Cortex of kidney (tissue), 1 donor: ENCODE measurements around the gene TTF2.
"Not testable (repeated sequence)": the region's sequence is repeated elsewhere in the genome, so short reads cannot be mapped to it uniquely, and the experiment has no call there.

Experiments
- DNase-seq: peaks from one replicate; lab custom pipeline; 2025; lab: John Stamatoyannopoulos, UW

The TTF2 gene

DNA sequence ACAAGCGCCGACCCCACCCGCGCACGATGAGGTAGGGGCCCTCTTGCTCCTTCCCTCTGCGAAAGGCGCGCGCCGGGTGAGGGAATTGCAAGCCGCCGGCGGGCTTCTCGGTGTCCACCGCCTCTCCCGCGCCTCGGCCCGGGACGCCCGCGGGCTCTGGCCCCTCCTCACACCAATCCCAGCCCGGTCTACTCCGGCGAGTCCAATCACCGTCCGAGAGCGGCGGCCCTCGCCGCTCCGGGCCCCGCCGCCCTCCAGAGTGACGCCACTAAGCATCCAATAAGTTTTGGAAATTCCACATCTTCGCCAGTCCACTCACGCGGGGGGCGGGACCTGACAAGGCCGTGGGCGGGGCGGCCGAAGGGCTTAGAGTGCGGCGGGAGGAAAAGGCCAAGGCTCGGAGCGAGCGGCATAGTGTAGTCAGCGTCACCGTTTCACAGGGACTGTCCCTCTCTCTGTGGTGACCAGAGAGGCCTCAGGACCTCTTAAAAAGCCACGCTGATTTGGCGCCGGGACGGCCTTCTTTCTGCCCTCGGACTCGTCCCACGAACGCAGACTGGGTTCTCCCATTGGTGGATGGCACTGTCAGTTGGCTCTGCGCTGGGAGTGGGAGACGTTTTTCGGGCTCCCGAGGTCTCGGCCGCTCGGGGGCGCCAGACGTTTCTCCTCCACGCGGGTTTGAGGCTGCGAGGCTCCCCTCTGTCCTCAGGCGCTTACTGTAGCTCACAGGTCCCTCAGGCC is 61.6 kb downstream of the TTF2 start, which contains the start of gene TRIM45:
Gene TRIM45, minus strand, starts transcription at position 161 of the 741 bp plus-strand sequence. CDS start 548 bp downstream, outside the sequence.
- DNase-seq = no peak

DNA sequence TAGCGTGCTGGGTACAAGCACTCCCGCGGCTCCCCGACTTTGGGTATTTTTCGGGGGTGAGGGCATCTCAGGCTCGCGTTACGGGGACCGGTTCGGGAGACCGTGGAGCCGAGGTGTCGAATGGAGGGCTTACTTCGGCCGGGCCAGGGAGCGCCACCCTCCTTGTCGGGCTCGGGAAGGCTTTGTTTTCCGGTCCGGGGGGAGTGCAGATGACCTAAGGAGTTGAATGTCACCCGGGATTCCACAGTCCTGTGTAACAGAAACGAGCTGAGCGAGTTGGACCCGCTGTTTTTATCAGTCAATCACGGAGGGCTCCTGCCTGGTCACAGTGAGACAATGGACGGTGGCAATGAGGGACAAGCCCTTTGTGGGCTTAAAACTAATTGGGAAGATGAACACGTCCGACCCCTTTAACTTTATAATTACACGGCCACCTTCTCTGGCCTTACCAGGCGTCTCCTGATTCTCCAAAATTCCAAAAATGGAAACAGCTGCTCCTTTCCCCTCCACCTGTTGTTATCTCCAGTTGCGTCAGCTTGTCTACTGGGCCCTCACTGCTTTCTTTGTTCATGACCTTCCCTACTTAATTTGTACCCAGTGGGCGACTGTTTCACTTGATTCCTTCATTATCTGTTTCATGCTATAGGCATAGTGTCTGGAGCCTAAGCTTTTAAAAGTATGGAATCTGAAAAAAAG is 62.4 kb downstream of the TTF2 start:
- no peak for DNase-seq

DNA sequence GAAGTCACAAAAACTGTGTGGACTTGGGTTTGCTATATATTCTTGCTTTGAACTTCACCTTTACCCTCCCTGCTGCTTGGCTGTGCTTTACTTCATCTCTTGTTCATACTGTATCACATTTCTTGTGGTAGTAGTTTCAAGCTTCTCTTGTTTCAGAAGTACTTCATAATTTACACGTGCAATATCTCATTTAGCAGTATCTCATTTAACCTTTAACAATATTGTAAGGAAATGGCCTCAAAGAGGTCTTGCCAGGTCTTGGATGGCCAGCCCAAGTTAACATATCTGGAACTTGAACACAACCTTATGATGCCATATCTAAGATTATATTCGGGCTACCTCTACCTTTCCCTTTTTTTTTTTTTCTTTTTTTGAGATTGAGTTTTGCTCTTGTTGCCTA is 63.1 kb downstream of the TTF2 start:
- DNase-seq = no peak

DNA sequence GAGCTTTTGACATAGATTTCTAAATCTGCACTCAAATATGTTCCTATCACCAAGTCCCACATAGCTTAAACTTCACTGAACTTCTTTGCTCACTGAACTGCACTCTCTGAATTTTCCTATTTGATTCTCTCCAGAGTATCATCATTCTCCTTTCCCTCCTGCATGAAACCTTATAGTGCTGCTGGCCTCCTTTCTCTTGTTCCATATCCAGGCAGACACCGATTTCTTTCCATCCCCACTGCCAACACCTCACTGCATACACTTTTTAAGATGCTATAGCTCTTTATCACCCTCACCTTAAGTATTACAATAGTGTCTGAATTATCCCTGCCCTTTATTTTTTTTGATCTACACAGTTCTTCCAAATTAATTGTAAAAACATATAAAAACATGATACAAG is 64.5 kb downstream of the TTF2 start:
- no peak for DNase-seq

DNA sequence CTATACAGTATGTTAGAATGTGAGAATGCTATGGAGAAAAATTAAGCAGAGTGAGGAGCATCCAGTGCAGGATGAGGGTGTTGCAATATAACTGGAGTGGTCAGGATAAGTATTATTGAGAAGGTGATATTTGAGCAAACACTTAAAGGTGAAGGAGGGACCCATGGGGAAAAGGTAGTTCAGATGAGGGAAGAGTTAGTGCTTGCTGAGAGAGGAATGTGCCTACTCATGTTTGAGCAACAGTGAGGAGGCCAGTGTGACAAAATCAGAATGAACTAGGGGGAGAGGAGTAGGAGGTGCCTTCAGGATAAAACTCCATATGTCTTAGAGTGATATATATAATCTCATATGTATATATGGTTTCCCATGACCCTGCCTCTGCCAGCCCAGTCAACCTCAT is 67.7 kb downstream of the TTF2 start:
- DNase-seq = no peak

DNA sequence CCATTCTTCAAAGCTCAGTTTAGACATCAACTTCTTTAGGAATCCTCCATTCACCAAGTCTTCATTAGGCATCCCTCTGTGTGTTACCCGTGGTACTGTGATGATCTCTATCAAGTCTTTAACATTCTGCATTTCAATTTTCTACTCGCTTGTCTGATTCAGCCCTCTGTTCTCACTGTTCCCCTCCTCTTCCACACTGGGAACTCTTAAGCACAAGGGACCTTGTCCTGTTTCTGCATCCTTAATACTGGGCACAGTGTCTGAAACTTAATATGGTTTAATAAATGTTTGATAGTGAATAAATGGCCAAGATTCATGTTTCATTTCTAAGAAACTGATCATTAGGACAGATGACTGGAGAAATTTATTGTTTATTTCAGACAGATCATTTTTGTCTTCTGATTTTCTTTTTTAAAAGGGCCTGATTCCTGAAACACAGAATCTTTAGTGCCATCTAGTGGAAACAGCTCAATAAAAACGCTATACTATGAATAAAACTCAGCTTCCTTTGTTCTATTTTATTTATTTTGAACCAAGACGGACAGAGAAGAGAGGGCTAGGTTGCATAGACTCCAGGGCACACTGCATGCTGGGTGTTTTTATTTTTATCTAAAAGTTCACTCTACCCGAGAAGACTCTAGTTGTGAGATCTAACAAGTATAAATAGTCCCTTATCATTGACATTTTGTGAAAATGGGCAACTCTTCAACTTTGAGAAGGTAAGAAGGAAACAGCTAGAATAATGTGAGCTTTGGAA is 68.4 kb downstream of the TTF2 start:
- no peak for DNase-seq

DNA sequence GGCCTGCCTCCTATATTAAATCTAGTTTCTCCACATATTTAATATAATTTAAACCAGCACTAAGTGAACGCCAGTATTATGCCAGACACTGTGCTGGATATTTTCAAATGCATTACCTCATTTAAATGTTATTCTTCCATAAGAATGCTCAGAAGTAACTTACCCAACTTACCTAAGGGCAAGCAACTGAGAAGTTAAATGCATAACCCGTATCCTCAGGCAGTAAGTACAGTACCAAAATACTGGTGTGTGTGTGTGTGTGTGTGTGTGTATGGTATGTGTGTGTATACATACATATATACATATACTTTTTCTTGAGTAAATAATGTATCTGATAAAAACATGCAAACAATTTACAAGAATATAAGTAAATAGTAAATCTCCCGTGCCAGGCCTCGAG is 70.4 kb downstream of the TTF2 start:
- DNase-seq = no peak

DNA sequence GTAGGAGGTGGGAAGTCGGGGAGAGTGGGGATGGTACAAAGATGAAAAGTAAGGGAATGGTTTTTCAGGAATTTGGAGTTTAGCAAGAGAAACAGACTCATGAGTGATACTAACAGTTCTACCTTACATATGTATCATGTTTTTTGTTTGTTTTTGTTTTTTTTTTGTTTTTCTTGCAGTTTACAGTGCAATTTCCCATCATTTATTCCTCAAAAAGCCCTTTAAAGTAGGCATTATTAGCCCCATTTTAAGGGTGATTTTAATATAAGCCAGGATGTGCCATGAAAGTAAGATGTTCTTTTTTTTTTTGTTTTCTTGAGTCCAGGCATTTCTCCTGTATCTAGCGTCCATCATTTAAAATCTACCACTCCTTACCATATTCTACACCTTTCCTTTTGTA is 75.2 kb downstream of the TTF2 start:
- DNase-seq = no peak

DNA sequence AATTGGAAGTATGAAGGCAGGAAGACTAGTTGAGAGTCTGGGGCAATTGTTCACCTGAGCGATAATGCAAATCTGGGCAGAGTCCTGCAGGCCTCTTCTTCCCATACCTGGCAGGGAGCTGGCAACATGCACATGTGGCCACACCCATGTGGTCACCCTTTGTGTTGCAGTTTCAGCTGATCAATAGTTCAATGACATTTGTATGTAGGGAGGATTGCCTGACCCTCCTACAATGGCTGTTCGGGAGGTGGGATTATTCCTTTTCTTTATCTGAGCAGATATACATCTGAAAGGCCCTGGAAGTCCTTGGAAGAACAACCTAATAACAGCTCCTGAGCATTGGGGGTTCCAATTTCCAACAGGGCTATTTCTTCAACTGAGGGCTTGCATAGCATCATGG is 76.6 kb downstream of the TTF2 start:
- no peak for DNase-seq

DNA sequence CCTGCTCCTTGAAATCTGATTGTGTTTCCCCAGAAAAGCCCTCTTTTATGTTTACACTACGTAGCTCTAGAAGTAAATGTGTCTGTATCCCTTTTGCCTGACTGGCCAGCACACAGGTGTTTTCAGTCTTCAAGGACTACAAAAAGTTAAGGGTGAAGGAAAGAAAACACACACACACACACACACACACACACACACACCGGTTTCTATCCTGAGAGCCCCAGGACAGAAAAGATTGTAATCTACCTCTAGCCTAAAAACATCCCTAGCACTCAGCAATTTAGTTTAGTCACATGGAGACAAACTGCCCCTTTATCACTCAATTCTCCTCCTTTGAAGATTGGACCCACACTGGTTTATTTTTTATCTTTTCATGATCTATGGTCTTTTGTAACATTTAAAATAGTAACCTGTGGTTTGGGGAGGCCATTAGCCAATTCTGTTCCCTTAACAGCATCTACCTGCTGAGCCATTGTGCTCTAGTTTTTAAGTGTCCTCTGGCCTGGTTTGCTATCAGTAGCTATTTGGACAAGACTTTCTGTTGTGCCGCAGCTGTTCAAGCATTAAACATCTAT is 77.2 kb downstream of the TTF2 start:
- DNase-seq = no peak

DNA sequence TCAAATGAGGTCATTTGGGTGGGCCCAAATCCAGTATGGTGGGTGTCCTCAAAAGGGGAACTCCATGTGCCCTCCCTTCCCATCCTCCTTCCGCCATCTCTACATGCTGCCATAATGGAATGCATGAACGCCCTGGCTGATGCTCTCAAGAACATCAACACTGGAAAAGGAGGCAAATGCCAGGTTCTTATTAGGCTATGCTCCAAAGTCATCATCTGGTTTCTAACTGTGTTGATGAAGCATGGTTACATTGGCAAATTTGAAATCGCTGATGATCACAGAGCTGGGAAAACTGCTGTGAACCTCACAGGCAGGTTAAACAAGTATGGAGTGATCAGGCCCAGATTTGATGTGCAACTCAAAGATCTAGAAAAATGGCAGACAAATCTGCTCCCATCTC is 78.0 kb downstream of the TTF2 start:
- DNase-seq = no peak

DNA sequence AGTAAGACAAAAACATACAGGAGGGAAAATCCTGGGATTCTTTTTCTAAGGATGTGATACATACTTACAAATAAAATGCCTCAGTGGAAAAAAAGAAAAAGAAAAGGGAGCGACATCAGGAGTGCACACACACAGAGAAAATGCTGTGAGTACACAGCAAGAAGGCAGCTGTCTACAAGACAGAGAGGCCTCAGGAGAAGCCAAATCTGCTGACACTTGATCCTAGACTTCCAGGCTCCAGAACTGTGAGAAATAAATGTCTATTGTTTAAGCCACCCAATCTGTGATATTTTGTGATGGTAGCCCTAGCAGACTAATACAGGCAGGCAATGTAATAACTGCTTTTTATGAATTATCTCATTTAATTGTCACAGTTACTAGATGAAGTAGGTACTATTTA is 78.4 kb downstream of the TTF2 start:
- no peak for DNase-seq

DNA sequence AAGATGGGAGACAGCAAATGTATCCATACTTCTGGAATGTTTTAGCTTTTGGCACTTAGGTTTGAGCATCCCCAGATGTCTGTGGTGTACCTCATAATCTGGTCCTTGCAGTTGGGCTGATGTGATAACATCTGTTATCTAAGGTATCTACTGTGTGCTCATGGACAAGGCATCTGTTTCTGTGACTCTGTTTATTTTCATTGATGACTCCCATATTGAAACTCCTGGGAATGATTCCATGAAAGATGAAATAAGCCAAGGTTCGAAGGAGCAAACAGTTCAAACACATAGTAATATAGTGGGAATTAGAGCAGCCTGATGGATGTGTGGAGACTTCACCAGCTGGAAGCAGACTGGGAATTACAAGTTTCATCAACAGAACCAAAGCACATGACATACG is 82.1 kb downstream of the TTF2 start:
- no peak for DNase-seq

DNA sequence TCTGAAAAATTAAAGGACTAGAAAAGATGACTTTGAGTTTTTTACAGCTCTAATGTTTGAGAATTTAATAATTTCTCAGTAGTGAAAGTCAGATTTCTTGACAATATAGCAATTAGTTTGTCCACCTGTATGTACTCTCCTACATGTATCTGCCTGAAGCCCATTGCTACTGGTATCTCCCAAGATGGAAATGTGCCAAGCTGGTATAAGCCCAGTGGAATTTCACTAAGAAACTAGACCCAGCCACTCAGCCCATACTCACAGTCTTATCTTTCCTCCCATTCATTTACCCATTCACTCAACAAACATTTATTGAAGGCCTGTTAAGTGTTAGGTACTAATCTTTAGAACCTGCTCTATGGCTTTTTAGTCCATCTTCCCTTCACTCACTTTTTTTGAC is 83.0 kb downstream of the TTF2 start:
- no peak for DNase-seq

DNA sequence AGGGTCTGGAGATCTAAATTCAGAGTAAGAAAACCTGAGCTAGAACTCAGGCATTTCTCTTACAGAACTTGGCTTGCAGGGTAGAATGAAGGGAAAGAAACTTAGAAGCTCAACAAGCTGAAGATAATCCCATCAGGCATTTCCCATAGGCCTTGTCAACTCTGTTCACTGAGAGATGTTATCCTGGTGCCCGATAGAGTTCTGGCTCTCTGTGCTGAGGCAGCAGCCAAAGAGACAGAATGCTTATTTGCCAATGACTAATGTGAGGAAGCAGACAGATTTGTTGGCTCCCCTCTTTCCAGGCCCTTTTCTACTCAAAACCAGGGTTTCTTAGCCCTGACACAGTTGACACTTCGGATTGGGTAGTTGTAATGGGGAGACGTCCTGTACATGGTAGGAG is 83.7 kb downstream of the TTF2 start:
- DNase-seq = no peak

DNA sequence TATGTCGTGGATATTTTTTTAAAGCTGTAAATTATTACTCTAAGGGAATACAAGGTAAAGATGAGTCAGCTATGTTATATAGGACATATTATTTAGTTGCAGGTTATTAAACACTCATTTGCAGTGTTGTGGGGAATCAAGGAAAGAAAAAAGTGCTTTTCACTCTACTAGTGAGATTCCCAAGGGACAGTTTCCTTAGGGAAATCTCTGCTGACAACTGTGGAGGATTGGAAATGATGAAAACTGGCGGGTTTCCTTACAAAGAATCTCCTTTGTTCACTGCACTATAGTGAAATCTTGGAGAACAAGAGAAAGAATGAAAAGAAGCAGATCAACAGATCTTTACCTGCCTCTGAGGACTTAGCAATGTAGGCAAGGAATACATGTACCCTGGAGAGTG is 85.9 kb downstream of the TTF2 start:
- no peak for DNase-seq

DNA sequence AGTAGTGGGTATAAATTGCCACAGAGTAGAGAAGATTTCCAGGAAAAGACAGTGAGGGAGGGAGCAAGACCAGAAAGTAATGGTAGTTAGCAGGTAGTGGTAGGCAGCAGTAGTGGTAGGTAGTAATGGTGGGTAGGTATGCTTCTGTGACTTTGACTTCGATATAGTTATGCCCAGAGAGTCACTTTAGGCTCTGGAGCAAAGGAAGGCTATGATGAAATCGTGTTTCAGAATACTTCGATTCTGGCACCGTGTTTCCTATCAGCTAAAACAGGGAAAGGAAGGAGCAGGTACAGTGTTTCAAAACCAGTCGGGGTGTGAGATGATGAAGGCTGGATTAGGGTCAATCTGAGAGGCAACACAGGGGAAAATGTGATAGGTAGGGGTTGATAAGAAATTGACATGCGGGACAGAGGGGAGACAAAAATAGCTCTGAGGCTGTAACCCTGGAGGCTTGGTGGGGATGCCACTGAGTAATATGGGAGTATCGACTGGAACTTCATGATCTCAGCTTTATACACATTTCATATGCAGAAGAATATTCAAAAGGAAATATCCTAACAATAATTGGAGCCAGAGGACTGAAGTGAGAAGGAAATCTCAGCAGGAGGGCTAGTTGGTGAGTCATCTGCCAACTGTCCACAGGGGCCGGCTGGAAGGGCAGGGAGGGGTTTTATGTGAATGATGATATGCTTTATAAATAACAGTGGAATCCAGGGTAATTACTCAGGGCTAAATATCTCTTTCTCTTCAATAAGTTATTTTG is 86.6 kb downstream of the TTF2 start:
- no peak for DNase-seq

DNA sequence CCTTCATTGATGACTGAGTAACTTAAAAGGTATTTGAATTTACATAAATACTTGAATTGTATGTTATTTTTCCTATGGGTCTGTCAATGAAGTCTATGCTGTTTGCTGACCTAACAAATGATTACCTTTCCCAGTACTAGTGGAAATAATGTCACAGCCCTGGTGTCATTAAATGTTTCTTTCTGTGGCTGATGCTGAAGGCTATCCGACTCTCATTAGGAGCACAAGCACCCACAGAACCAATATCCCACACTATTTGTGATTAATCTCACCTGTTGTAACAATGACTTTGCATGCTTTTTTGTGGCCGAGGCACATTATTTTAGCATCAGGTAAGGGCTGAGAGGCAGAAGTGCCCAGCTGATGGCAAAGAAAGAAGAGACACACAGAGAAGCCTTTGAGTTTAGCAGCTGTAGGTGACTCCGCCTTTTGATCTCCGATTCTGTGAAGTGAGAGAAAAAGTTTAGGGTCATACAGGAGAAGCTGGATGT is 87.3 kb downstream of the TTF2 start:
- no peak for DNase-seq

DNA sequence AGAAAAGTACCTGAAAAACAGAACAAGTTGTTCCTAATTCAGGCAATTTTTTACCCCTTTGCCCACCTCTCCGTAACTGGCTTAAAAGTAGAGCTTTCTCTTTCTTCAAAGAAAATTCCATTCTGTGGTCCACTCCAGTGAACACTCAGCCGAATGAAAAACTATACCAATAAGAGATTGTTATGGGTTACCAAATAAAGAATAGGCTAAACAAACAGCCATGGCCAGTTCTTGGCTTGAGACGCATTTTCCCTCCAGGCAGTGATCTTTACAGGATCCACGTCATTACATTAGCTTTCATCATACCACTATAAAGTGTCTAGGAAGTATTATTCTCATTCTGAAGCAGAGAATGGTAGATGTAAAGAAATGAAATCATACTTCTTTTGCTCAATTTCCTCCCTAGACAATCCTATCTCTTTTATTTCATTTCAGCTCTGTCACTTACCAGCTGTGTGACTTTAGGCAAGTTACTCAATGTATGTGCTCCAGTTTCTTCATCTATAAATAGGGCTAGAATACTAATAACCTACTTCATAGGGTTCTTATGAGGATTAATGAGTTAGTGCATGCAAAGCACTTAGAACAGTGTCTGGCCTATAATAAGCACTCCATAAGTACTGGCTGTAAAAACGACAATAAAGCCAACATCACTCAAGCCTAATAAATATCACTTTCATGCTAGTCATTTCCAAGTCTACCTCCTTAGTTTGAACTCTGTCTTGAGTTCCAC is 87.9 kb downstream of the TTF2 start:
- no peak for DNase-seq

DNA sequence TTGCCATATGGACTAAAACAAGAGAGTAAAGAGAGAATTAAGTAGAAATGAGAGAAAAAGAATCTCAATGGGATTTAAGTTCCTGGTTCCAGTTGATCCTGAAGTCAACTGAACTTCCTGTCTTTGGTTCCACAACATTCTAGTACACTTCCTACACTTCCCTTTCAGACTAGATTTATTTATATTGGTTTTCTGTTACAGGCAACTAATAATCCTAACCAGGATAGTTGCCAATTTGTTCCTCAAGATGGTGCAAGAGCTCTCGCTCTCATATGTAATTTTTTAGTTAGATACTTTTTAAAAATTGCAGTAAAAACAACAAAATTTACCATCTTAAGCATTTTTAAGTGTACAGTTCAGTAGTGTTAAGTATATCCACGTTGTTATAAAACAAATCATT is 90.2 kb downstream of the TTF2 start:
- no peak for DNase-seq

DNA sequence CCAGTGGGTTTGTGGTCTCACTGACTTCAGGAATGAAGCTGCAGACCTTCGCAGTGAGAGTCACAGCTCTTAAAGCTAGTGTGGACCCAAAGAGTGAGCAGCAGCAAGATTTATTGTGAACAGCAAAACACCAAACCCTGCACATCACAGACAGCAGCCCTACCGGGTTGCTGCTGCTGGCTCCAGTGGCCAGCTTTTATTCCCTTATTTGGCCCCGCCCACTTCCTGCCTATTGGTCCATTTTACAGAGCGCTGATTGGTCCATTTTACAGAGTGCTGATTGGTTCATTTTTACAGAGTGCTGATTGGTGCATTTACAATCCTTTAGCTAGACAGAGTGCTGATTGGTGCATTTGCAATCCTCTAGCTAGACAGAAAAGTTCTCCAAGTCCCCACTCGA is 91.2 kb downstream of the TTF2 start:
- not testable (repeated sequence) for DNase-seq
